ENCODE data around the gene PLXNA3.
A peak's percentile ranks its signal among the peaks of the same experiment; 100 is the strongest.

DNA sequence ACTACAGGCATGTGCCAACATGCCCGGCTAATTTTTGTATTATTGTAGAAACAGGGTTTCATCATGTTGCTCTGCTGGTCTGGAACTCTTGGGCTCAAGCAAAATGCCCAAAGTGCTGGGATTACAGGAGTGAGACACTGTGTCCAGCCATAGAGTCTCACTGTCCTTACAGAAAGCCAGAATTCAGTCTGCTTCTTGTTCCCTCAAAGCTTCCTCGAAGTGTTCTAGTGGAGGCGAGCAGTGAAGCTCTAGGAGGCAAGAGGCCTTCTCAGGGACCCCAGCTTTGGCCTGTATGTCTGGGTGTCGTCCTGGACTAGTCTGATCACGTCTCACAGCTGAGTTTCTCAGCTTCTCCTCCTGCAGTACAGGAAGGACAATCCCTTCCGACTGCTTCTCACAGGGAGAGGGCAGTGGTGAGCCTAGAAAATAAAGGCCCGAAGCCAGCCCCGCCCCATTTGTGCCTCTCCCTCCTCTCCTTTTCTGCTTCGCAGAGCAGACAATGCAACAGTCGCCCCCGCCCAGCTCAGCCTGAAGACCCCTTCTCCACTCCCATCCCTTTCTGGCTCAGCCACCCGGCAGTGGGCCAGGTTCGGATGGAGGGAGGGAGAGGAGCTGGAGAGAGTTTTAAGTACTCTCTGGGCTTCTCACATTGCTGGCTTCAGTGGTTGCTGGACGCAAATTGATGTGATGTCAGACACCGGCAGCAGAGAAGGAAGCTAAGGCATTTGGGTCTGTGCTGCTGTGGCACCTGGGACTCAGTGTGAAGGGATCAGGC is 69.0 kb downstream of the PLXNA3 start:
- TF ChIP-seq, protein P1, sequence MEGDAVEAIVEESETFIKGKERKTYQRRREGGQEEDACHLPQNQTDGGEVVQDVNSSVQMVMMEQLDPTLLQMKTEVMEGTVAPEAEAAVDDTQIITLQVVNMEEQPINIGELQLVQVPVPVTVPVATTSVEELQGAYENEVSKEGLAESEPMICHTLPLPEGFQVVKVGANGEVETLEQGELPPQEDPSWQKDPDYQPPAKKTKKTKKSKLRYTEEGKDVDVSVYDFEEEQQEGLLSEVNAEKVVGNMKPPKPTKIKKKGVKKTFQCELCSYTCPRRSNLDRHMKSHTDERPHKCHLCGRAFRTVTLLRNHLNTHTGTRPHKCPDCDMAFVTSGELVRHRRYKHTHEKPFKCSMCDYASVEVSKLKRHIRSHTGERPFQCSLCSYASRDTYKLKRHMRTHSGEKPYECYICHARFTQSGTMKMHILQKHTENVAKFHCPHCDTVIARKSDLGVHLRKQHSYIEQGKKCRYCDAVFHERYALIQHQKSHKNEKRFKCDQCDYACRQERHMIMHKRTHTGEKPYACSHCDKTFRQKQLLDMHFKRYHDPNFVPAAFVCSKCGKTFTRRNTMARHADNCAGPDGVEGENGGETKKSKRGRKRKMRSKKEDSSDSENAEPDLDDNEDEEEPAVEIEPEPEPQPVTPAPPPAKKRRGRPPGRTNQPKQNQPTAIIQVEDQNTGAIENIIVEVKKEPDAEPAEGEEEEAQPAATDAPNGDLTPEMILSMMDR (IDR thresholded peaks at IDR 0.05): no peak
- peak; percentile 71; the same call in 1 of the 2 replicates for TF ChIP-seq POLR2AphosphoS5 (IDR thresholded peaks at IDR 0.05; ENCODE audit: low read depth, low read length)
- TF ChIP-seq, protein P2, sequence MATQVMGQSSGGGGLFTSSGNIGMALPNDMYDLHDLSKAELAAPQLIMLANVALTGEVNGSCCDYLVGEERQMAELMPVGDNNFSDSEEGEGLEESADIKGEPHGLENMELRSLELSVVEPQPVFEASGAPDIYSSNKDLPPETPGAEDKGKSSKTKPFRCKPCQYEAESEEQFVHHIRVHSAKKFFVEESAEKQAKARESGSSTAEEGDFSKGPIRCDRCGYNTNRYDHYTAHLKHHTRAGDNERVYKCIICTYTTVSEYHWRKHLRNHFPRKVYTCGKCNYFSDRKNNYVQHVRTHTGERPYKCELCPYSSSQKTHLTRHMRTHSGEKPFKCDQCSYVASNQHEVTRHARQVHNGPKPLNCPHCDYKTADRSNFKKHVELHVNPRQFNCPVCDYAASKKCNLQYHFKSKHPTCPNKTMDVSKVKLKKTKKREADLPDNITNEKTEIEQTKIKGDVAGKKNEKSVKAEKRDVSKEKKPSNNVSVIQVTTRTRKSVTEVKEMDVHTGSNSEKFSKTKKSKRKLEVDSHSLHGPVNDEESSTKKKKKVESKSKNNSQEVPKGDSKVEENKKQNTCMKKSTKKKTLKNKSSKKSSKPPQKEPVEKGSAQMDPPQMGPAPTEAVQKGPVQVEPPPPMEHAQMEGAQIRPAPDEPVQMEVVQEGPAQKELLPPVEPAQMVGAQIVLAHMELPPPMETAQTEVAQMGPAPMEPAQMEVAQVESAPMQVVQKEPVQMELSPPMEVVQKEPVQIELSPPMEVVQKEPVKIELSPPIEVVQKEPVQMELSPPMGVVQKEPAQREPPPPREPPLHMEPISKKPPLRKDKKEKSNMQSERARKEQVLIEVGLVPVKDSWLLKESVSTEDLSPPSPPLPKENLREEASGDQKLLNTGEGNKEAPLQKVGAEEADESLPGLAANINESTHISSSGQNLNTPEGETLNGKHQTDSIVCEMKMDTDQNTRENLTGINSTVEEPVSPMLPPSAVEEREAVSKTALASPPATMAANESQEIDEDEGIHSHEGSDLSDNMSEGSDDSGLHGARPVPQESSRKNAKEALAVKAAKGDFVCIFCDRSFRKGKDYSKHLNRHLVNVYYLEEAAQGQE (IDR thresholded peaks at IDR 0.05; ENCODE audit: insufficient read depth in 1 of 2, low read depth in 2 of 2, low read length in 1 of 2): no peak
- no peak for TF ChIP-seq SIN3A (IDR thresholded peaks at IDR 0.05; ENCODE audit: borderline replicate concordance, insufficient read depth, low read depth, low read length)

Measured in Panc1 (cell line).